ENCODE results near the gene REL. TPM values are rescaled to one million over a fixed set of nuclear protein-coding genes. Genes with fewer than 3 reads are reported as not detected.
"Not testable (repeated sequence)": the region's sequence is repeated elsewhere in the genome, so short reads cannot be mapped to it uniquely, and the experiment has no call there.

REL gene
- total RNA-seq, 1 experiment from 2014 or later, result 6.2 TPM

DNA sequence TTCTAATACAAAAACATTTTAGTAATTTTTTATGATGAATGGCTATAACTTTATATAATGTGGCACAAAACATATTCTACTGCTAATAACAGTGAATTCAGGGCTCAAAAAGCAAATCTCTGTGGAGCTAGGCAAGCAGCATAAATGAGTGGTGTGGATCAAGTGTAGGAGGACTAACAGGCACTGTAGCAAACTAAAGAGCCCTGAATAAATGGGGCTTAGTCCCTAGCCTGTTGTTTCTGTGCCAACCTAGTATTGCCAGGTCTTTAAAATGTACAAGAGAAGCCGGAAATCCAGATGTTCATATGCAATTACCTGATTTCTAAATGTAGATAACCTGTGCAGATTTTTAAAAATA, 18.5 kb downstream of the REL start:
- no peak overlapping the region for H3K4me2 ChIP-seq (ENCODE audit: insufficient read depth, insufficient read length, low read length)
- no peaks in the 10 kb centered on the region for H3K27me3 Mint-ChIP-seq (ENCODE audit: low read depth)
- no peak overlapping the region for H3K27ac ChIP-seq (ENCODE audit: insufficient read length, low read depth, low read length)
- H3K36me3 Mint-ChIP-seq (ENCODE audit: insufficient read depth in 1 of 3, low read depth in 3 of 3), result peaks cover 0 to 6% (median 5%) of the 10 kb centered on the region in 3 experiments; a peak in 3 of 7 replicates
- H2BK120ac ChIP-seq (ENCODE audit: low read depth, low read length, poor library complexity, severe bottlenecking), result no peak overlapping the region
- no peak overlapping the region for H3K4me3 Mint-ChIP-seq
- no peaks in the 10 kb centered on the region for H3K9me3 Mint-ChIP-seq
- H3K4ac ChIP-seq (ENCODE audit: low read depth, low read length), result no peak overlapping the region
- no CpG with 5 or more reads among the region's 1 CpG for WGBS (ENCODE audit: extremely low coverage, insufficient read length, low lambda C conversion rate)
- no peaks in the 10 kb centered on the region for H4K20me1 ChIP-seq (ENCODE audit: control insufficient read depth, insufficient read depth, insufficient read length)
- no peak overlapping the region for H3K18ac ChIP-seq (ENCODE audit: insufficient read length, low read depth, low read length)
- no peak overlapping the region for H2BK5ac ChIP-seq (ENCODE audit: insufficient read length, low read length)
- no peak overlapping the region for H3K27ac Mint-ChIP-seq
- no peaks in the 10 kb centered on the region for H3K9me3 ChIP-seq (ENCODE audit: control insufficient read depth, low read depth, low read length)
- H3K14ac ChIP-seq (ENCODE audit: insufficient read depth, low read length), result no peak overlapping the region
- no peaks in the 10 kb centered on the region for H3K79me1 ChIP-seq (ENCODE audit: insufficient read depth, low read depth, low read length, poor library complexity, severe bottlenecking)
- H3K23ac ChIP-seq (ENCODE audit: insufficient read length, low read depth, low read length), result no peak overlapping the region
- H4K8ac ChIP-seq (replicated peaks; ENCODE audit: insufficient read length, low read depth, low read length), result no peak overlapping the region
- no peaks in the 10 kb centered on the region for H3K79me2 ChIP-seq (ENCODE audit: insufficient read depth, low read length)
- no peak overlapping the region for H2BK12ac ChIP-seq (ENCODE audit: insufficient read length, low read depth, low read length)
- no peak overlapping the region for H2BK20ac ChIP-seq (ENCODE audit: low read depth, low read length, poor library complexity, severe bottlenecking)
- H3K9ac ChIP-seq (ENCODE audit: extremely low read depth, insufficient read length, low read length), result no peak overlapping the region
- H2AK5ac ChIP-seq (ENCODE audit: insufficient read length, low read length), result no peak overlapping the region
- DNase-seq, result no peak
- H3K23me2 ChIP-seq (ENCODE audit: insufficient read length, low read depth, low read length, poor library complexity, severe bottlenecking), result no peaks in the 10 kb centered on the region
- no peak overlapping the region for H3T11ph ChIP-seq (ENCODE audit: low read length)
- TF ChIP-seq, protein P1, sequence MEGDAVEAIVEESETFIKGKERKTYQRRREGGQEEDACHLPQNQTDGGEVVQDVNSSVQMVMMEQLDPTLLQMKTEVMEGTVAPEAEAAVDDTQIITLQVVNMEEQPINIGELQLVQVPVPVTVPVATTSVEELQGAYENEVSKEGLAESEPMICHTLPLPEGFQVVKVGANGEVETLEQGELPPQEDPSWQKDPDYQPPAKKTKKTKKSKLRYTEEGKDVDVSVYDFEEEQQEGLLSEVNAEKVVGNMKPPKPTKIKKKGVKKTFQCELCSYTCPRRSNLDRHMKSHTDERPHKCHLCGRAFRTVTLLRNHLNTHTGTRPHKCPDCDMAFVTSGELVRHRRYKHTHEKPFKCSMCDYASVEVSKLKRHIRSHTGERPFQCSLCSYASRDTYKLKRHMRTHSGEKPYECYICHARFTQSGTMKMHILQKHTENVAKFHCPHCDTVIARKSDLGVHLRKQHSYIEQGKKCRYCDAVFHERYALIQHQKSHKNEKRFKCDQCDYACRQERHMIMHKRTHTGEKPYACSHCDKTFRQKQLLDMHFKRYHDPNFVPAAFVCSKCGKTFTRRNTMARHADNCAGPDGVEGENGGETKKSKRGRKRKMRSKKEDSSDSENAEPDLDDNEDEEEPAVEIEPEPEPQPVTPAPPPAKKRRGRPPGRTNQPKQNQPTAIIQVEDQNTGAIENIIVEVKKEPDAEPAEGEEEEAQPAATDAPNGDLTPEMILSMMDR (conservative IDR thresholded peaks at IDR 0.05), result no peak
- H2BK15ac ChIP-seq (ENCODE audit: low read depth, low read length), result no peak overlapping the region
- no peaks in the 10 kb centered on the region for H3K27me3 ChIP-seq (ENCODE audit: insufficient read depth, low read length)
- no peak overlapping the region for H4K5ac ChIP-seq (ENCODE audit: insufficient read length, low read depth, low read length)
- H3K56ac ChIP-seq (ENCODE audit: insufficient read length, low read depth, low read length), result no peak overlapping the region
- H3K4me1 ChIP-seq (ENCODE audit: insufficient read depth, low read length), result no peaks in the 10 kb centered on the region
- H4K91ac ChIP-seq (ENCODE audit: insufficient read length, low read depth, low read length), result no peak overlapping the region
- no peak overlapping the region for H2AFZ ChIP-seq (ENCODE audit: low read length)
- no peaks in the 10 kb centered on the region for H3K4me1 Mint-ChIP-seq

DNA sequence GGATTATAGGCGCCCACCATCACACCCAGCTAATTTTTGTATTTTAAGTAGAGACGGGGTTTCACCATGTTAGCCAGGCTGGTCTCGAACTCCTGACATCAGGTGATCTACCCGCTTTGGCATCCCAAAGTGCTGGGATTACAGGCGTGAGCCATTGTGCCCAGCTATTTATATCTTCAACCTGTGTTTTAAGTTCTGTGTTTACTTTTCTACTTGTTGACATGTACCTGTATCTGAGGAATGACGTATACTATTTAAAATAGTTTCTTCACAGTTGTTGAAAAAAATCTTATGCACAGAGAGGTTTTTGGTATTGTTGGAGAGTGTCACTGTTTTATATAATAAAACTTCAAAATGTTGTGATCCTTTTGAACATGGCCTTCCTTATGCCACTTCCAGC, 19.9 kb downstream of the REL start:
- H2BK15ac ChIP-seq (ENCODE audit: low read depth, low read length); H3K27ac Mint-ChIP-seq; H3K36me3 Mint-ChIP-seq (ENCODE audit: insufficient read depth in 1 of 3, low read depth in 3 of 3); H3K4me1 Mint-ChIP-seq; H4K8ac ChIP-seq (replicated peaks; ENCODE audit: insufficient read length, low read depth, low read length); H3K9me3 Mint-ChIP-seq; H2BK12ac ChIP-seq (ENCODE audit: insufficient read length, low read depth, low read length); H3K4me1 ChIP-seq (ENCODE audit: insufficient read depth, low read length); DNase-seq; H3T11ph ChIP-seq (ENCODE audit: low read length); H3K27me3 ChIP-seq (ENCODE audit: insufficient read depth, low read length); H3K23me2 ChIP-seq (ENCODE audit: insufficient read length, low read depth, low read length, poor library complexity, severe bottlenecking); H4K20me1 ChIP-seq (ENCODE audit: control insufficient read depth, insufficient read depth, insufficient read length); H3K4ac ChIP-seq (ENCODE audit: low read depth, low read length); H2BK5ac ChIP-seq (ENCODE audit: insufficient read length, low read length); H3K27ac ChIP-seq (ENCODE audit: insufficient read length, low read depth, low read length); H3K9me3 ChIP-seq (ENCODE audit: control insufficient read depth, low read depth, low read length); H3K23ac ChIP-seq (ENCODE audit: insufficient read length, low read depth, low read length); H2AFZ ChIP-seq (ENCODE audit: low read length); H3K14ac ChIP-seq (ENCODE audit: insufficient read depth, low read length); H2BK120ac ChIP-seq (ENCODE audit: low read depth, low read length, poor library complexity, severe bottlenecking); H3K4me3 Mint-ChIP-seq; H4K91ac ChIP-seq (ENCODE audit: insufficient read length, low read depth, low read length); H3K4me2 ChIP-seq (ENCODE audit: insufficient read depth, insufficient read length, low read length); H2AK5ac ChIP-seq (ENCODE audit: insufficient read length, low read length); H3K9ac ChIP-seq (ENCODE audit: extremely low read depth, insufficient read length, low read length); H4K5ac ChIP-seq (ENCODE audit: insufficient read length, low read depth, low read length); H3K18ac ChIP-seq (ENCODE audit: insufficient read length, low read depth, low read length); H3K27me3 Mint-ChIP-seq (ENCODE audit: low read depth); H3K79me1 ChIP-seq (ENCODE audit: insufficient read depth, low read depth, low read length, poor library complexity, severe bottlenecking); H2BK20ac ChIP-seq (ENCODE audit: low read depth, low read length, poor library complexity, severe bottlenecking); H3K56ac ChIP-seq (ENCODE audit: insufficient read length, low read depth, low read length); H3K79me2 ChIP-seq (ENCODE audit: insufficient read depth, low read length): not testable (repeated sequence)
- WGBS (ENCODE audit: extremely low coverage, insufficient read length, low lambda C conversion rate), result no CpG with 5 or more reads among the region's 6 CpGs
